Adipose tissue (tissue), 3 donors: ENCODE data around the gene PCP4. TPM values are rescaled to one million over a fixed set of nuclear protein-coding genes. Genes with fewer than 3 reads are reported as not detected.
"Not testable (repeated sequence)": the region's sequence is repeated elsewhere in the genome, so short reads cannot be mapped to it uniquely, and the experiment has no call there.

Experiments used
- H3K27ac ChIP-seq: one replicate; pipeline ENCODE4 v1.5.1; 2013; ENCODE audit warnings: low read depth, low read length
- WGBS, 3 donors: extraction: QIAGEN DNeasy Blood & Tissue Kit; methylation state at CpG; one replicate each; pipeline ENCODE4 v1.1.7; 2013; 5-methylcytosine and 5-hydroxymethylcytosine counted together
- polyA plus RNA-seq, 3 donors: library from polyadenylated mRNA; stranded (reverse); fragments of 200-250 nt; gene quantifications; one replicate each; pipeline ENCODE4 v1.2.3, GENCODE V29; 2013
- donor health status: healthy with polysubstance abuse.
- donor health status: Bipolar disorder and iron deficiency.
- donor health status: healthy.

The PCP4 gene
- polyA plus RNA-seq, 3 donors: 0.18 to 2.0 TPM; not detected in 1

- H3K27ac ChIP-seq: no peak overlapping the region
- 86 to 90% (median 86%) methylated on average over 6 of the region's 6 CpGs for WGBS, 3 donors
Measured at GRCh38 chr21:39854572-39854971, 12.7 kb upstream of the PCP4 start.

DNA sequence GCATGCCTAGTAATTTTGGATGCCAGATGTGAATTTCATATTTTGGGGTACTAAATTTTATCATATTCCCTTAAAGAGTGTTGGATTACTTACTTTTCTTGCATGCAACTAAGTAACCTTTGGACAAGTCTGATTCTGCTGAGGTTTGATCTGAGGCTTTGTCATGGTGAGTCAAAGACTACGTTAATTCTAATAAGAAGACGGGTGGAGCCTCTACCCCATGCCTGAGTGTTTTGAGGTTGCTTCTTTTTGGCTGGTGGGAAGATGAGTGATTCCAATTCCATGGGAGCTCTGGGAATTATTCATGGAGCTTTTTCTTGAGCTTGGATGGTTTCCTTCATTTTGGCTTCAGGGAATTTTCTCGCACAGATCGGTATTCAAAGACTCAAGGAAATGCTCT, 11.6 kb upstream of the PCP4 start:
- H3K27ac ChIP-seq: no peak overlapping the region
- 86 to 94% (median 92%) methylated on average over 4 of the region's 4 CpGs for WGBS, 3 donors

DNA sequence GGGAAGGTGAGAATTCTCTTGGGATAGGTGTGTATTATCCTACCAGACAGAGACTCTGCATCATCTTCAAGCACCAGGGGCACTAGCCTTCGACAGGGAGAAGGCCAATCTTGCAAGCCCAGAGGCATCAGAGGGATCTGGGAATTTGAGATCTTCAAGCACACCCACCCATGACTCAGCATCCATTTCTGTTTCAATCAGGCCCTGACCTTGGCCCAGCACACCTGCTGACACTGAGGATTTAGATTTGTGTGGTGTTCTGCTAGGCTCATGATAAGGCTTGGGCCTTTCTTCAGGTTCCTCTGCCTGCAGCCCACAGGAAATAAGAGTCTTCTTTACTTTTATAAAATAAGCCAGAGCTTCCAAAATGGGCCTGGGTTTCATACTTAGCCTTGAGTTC, 6.6 kb upstream of the PCP4 start:
- H3K27ac ChIP-seq: no peak overlapping the region
- WGBS, 3 donors: 58 to 86% (median 80%) methylated on average over 1 of the region's 1 CpG

- 22 to 58% (median 53%) methylated on average over 4 of the region's 4 CpGs for WGBS, 3 donors
- no peak overlapping the region for H3K27ac ChIP-seq
Measured at GRCh38 chr21:39863111-39863510, 4.1 kb upstream of the PCP4 start.

GRCh38 chr21:39866093-39866492, 1.1 kb upstream of the PCP4 start:
- WGBS, 3 donors: 74 to 89% (median 88%) methylated on average over 10 of the region's 10 CpGs
- no peak overlapping the region for H3K27ac ChIP-seq

DNA sequence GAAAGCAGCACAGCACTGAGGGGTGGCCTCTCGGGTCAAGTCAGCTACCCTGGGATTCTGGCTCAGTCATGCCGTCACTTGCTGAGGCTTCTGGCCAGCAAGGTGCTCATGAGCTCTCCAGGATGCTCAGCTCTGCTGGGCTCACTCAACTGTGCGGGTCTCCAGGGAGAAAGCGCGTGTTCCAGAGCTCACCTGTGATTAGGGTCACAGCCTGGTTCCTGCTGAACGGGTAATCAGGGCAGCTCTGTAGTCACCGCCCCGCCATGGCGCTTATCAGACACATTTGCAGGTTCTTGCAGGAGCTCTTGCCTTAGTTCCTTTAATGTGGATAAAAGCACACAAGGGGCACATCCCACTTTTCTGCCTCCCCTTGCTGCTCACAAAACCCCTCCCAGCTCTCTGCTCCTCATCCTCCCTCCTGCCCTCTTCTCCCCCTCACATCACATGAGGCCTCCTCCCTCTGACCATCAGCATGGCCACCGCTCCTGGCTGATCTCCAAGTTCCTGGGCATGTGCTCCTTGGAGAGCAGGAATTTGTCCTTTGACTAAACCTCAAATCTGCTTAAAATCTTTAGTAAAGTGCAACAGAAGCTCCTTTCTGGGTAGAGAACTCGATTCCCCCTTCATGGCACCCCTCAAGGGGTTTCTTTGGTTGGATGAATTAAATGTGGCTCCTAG, 2.0 kb downstream of the PCP4 start:
- 64 to 84% (median 74%) methylated on average over 11 of the region's 11 CpGs for WGBS, 3 donors
- H3K27ac ChIP-seq: no peak overlapping the region

GRCh38 chr21:39873687-39874086, 6.4 kb downstream of the PCP4 start:
- no peak overlapping the region for H3K27ac ChIP-seq
- 92 to 96% (median 96%) methylated on average over 1 of the region's 1 CpG for WGBS, 3 donors

GRCh38 chr21:39874206-39874605, 7.0 kb downstream of the PCP4 start:
- no peak overlapping the region for H3K27ac ChIP-seq
- 65 to 82% (median 72%) methylated on average over 8 of the region's 8 CpGs for WGBS, 3 donors

DNA sequence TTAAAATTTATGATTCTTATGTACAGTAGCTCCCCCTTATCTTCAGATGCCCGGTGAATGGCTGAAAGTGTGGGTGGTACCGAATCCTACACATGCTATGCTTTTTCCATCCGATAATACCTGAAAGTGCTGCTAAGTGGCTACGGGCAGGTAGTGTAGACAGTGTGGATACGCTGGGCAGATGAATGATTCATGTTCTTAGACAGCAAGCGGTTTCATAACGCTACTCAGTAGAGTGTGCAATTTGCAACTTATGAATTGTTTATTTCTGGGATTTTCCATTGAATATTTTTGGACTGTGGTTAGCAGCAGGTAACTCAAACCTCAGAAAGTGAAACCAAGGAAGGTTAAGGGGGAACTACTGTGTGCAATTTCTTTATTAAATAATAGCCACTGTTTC, 7.5 kb downstream of the PCP4 start:
- 76 to 82% (median 78%) methylated on average over 7 of the region's 7 CpGs for WGBS, 3 donors
- H3K27ac ChIP-seq: no peak overlapping the region

DNA sequence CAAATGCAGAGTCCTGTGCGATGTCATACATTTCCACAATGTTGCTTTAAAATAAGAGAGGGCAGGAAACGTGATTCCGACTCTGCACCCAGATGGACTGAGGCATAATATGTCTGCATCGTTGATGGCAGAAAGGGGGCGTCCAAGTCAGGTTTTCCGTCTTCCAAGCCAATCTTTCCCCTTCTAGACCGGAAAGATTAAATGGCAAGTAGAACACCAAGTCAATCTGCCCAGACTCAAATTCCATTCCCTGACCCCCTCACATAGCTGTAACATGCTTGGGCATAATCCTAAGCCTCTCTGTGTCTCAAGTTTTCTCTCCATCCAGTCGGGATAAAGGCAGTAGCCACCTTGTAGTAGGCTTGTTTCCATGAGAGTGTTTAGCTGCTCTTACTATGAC, 14.4 kb downstream of the PCP4 start:
- no peak overlapping the region for H3K27ac ChIP-seq
- WGBS, 3 donors: 70 to 81% (median 74%) methylated on average over 8 of the region's 8 CpGs

DNA sequence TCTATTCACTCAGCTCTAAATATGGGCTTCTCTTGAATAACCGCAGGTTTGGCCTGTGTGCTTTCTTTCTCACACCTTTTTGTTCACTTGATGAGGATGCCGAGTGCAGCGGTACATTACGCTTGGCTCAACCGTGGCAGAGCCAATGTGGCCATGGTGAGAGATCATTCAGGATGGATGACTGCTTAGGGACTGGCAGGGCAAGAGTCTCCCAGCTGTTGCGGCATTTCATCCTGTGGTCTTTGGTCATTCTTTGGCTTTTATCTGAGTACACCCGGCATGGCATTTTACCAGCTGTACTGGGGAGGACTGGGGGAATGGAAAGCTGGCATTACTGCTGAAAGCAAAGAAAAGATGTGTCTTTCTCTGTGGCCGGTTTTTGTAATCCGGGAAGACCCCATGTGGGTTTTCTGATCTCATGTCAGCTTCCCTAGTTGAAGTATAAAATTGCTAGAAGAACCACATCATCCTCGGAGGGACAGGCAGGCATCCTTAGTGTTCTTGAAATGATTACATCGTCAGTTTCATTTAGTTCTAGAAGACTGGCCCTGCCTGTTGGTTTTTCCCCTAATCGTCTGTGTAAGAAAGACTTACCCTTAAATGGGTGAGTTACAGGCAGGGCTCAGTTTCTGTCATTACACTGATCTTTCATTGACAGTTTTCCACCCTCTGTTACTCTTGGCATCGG, 15.1 kb downstream of the PCP4 start:
- no peak overlapping the region for H3K27ac ChIP-seq
- 80 to 88% (median 87%) methylated on average over 13 of the region's 13 CpGs for WGBS, 3 donors

GRCh38 chr21:39882839-39883195, 15.6 kb downstream of the PCP4 start:
- 69 to 89% (median 86%) methylated on average over 3 of the region's 3 CpGs for WGBS, 3 donors
- no peak overlapping the region for H3K27ac ChIP-seq

DNA sequence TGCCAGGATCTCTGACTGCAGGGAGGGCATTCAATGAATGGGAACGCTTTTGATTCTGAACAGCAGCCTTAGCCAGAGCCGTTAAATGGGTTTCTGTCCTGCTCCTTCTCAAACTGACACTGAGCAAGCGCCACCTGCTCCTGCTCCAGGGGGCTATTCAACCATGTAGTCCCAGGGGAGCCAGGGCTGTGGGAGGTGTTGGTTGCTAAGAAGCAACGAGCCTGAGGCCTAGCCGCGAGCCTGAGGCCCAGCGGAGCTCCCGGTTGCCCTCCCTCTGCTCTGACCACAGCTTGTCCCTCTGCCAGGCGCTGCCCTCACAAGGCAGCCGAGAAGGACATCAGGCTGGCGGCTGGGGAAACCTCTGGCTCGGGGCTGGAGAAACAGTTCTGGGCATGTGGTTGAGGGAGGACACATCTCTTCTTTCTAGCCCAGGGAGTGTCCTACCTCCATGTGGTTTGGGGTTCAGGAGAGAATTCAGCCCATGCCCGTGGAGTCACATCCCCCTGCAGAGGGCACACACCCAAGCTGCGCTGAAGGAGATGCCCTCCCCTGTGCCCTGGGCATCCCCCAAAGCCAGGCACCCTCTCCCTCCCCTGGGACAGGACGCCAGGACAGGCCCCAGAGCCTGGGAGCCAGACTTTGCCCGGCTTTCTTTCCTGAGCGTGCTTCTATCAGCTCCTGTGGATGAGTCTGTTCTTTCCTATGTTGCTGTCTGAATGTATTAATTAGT, 18.0 kb downstream of the PCP4 start:
- WGBS, 3 donors: 70 to 76% (median 70%) methylated on average over 17 of the region's 17 CpGs
- H3K27ac ChIP-seq: no peak overlapping the region

DNA sequence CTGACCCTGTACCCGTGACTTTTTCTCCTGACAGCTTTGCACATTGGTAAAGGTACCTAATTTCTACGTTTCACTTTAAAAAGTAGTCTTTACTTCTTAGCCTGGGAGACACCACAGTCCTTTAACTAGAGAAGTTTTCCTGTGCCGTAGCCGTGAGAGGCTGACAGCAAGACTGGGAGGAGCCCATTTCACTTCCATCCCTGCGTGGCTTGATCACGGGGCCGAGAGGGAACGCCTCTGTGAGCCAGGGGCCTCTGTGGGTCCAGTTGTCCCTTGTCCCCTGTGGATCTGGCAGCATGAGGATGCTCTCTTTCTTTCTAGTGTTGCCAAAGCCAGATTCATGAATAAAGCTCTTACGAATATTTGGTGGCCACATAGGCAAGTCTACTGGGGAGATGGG, 21.6 kb downstream of the PCP4 start:
- H3K27ac ChIP-seq: no peak overlapping the region
- WGBS, 3 donors: 82 to 86% (median 84%) methylated on average over 9 of the region's 9 CpGs

DNA sequence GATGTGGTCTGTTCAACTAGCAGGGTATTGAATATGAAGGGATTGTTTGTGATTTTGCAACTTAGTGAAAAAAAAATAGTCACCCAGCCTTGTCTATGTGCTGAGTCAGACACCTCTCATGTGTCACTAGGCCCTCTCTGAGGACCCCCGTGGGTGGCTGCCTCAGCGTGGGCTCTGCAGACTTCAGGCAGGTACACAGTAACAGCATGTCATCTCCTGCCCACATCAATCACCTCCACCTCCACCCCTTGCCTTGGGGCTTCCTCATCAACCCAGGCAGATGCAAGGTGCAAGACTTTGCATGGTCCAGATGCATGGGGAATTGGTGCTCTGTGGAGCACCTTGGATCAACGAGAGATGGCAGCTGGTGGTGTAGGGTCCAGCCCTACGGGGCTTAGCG, 23.9 kb downstream of the PCP4 start:
- H3K27ac ChIP-seq: no peak overlapping the region
- WGBS, 3 donors: 80 to 89% (median 84%) methylated on average over 5 of the region's 5 CpGs

GRCh38 chr21:39891863-39892262, 24.6 kb downstream of the PCP4 start:
- H3K27ac ChIP-seq: not testable (repeated sequence)
- WGBS, 3 donors: 67 to 80% (median 80%) methylated on average over 10 to 12 of the region's 12 CpGs

- 55 to 63% (median 57%) methylated on average over 5 of the region's 5 CpGs for WGBS, 3 donors
- no peak overlapping the region for H3K27ac ChIP-seq
Measured at GRCh38 chr21:39900491-39900890, 33.3 kb downstream of the PCP4 start.

- no peak overlapping the region for H3K27ac ChIP-seq
Measured at GRCh38 chr21:39900911-39901310, 33.7 kb downstream of the PCP4 start.

- WGBS, 3 donors: 72 to 74% (median 73%) methylated on average over 5 of the region's 5 CpGs
- no peak overlapping the region for H3K27ac ChIP-seq
Measured at GRCh38 chr21:39902986-39903385, 35.7 kb downstream of the PCP4 start.

DNA sequence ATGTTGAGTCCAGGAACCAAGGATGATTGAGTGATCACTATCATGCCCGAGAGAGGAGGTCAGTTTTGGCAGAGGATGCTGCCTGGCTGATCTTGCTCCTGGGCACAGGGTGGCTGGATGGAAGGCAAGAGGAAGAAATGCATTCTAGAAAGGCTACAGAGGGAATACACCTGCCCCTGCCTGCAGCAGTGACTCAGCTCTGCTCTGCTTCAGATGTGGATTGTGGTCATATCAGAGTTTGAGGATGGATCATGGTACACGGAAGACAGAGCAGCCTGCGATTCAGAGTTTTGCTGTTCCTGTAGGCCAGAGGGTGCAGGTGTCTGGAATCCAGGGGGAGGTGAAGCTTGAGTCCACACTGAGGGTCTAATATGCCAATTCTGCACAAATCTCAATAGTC, 37.2 kb downstream of the PCP4 start:
- WGBS, 3 donors: 75 to 84% (median 76%) methylated on average over 3 of the region's 3 CpGs
- no peak overlapping the region for H3K27ac ChIP-seq
